GM23338 (cell line): Measurements from ENCODE around the gene RHNO1. TPM values are rescaled to one million over a fixed set of nuclear protein-coding genes. Genes with fewer than 3 reads are reported as not detected.

Experiments used
- ATAC-seq: fragments of 200-7000 bp; cut with Tn5 transposase; 3 replicates; pipeline ENCODE4 v1.9.1; 2020
- DNase-seq: peaks from one replicate; pipeline ENCODE4 v3.0.0-alpha.2; 2015; ENCODE audit warnings: low spot score
- H2AFZ ChIP-seq: fragments of 200-600 bp; sonication (generic); 2 replicates; pipeline ENCODE4 v1.8.0; 2016; ENCODE audit warnings: antibody characterized with exemption, mild to moderate bottlenecking, moderate library complexity
- H3F3A ChIP-seq: fragments of 200-600 bp; sonication (generic); replicated peaks from 2 replicates; pipeline ENCODE4 v1.8.0; 2017; ENCODE audit warnings: antibody characterized with exemption, mixed run types, low read depth
- H3K27ac ChIP-seq: fragments of 200-600 bp; sonication (generic); 2 replicates; pipeline ENCODE4 v1.6.1; 2016; ENCODE audit warnings: low read depth
- H3K27me3 ChIP-seq: fragments of 200-600 bp; sonication (generic); 2 replicates; pipeline ENCODE4 v1.8.0; 2016; ENCODE audit warnings: mild to moderate bottlenecking, mixed run types, moderate library complexity; ENCODE audit not compliant: insufficient read depth
- H3K36me3 ChIP-seq: fragments of 200-600 bp; sonication (generic); 2 replicates; pipeline ENCODE4 v1.8.0; 2016; ENCODE audit warnings: mild to moderate bottlenecking; ENCODE audit not compliant: insufficient read depth
- H3K4me1 ChIP-seq: fragments of 200-600 bp; sonication (generic); 2 replicates; pipeline ENCODE4 v1.8.0; 2016; ENCODE audit warnings: mild to moderate bottlenecking, moderate library complexity; ENCODE audit not compliant: insufficient read depth
- H3K4me2 ChIP-seq: fragments of 200-600 bp; sonication (generic); 2 replicates; pipeline ENCODE4 v1.7.1; 2017; ENCODE audit warnings: mixed run types
- H3K4me3 ChIP-seq: fragments of 200-600 bp; sonication (generic); 2 replicates; pipeline ENCODE4 v1.6.1; 2016; ENCODE audit warnings: mixed run types
- H3K79me2 ChIP-seq: fragments of 200-600 bp; sonication (generic); replicated peaks from 2 replicates; pipeline ENCODE4 v1.8.0; 2017; ENCODE audit warnings: mild to moderate bottlenecking; ENCODE audit not compliant: insufficient read depth
- H3K9me2 ChIP-seq: fragments of 200-600 bp; sonication (generic); 2 replicates; pipeline ENCODE4 v1.8.0; 2017; ENCODE audit not compliant: insufficient read depth
- H4K20me1 ChIP-seq: fragments of 200-600 bp; sonication (generic); replicated peaks from 2 replicates; pipeline ENCODE4 v1.8.0; 2017; ENCODE audit warnings: mild to moderate bottlenecking; ENCODE audit not compliant: insufficient read depth
- H3K27ac Mint-ChIP-seq: 2 replicates; pipeline ENCODE4 v1.8.0; 2020; ENCODE audit warnings: inconsistent platforms, mild to moderate bottlenecking, moderate library complexity, mixed read lengths
- H3K27me3 Mint-ChIP-seq: 3 replicates; pipeline ENCODE4 v1.8.0; 2022; ENCODE audit warnings: low read depth, mild to moderate bottlenecking, moderate library complexity, mixed read lengths, inconsistent platforms; ENCODE audit not compliant: insufficient read depth, poor library complexity
- H3K36me3 Mint-ChIP-seq: 3 replicates; pipeline ENCODE4 v1.8.0; 2021; ENCODE audit warnings: low read depth, mild to moderate bottlenecking, inconsistent platforms, moderate library complexity, mixed read lengths
- H3K4me1 Mint-ChIP-seq: 3 replicates; pipeline ENCODE4 v1.8.0; 2020; ENCODE audit warnings: mild to moderate bottlenecking, inconsistent platforms, mixed read lengths
- H3K4me3 Mint-ChIP-seq: 3 replicates; pipeline ENCODE4 v1.8.0; 2021; ENCODE audit warnings: moderate library complexity, mild to moderate bottlenecking, inconsistent platforms, mixed read lengths
- H3K9me3 Mint-ChIP-seq: 3 replicates; pipeline ENCODE4 v1.8.0; 2020; ENCODE audit warnings: moderate library complexity, mild to moderate bottlenecking, inconsistent platforms, mixed read lengths
- CREB1 ChIP-seq: fragments of 250-450 bp; sonication (Bioruptor Pico); IDR thresholded peaks from 2 replicates; pipeline ENCODE4 v1.5.0; 2020; ENCODE audit warnings: low read depth, mild to moderate bottlenecking, moderate library complexity
- EZH2 ChIP-seq: fragments of 200-600 bp; sonication (generic); IDR thresholded peaks from one replicate; pipeline ENCODE4 v1.8.0; 2017; ENCODE audit warnings: antibody characterized with exemption, mild to moderate bottlenecking, low read depth; ENCODE audit not compliant: unreplicated experiment
- EZH2phosphoT487 ChIP-seq: fragments of 200-600 bp; sonication (generic); IDR thresholded peaks from one replicate; pipeline ENCODE4 v1.8.1; 2018; ENCODE audit warnings: antibody characterized with exemption; ENCODE audit not compliant: unreplicated experiment
- JUNB ChIP-seq: IDR thresholded peaks from one replicate; pipeline ENCODE4 v1.6.1; 2016; ENCODE audit warnings: antibody characterized with exemption; ENCODE audit not compliant: unreplicated experiment
- POLR2AphosphoS5 ChIP-seq: IDR thresholded peaks from 2 replicates; pipeline ENCODE4 v1.6.1; 2016; ENCODE audit warnings: antibody characterized with exemption, low read depth
- STAT1 ChIP-seq: IDR thresholded peaks from one replicate; pipeline ENCODE4 v1.6.1; 2016; ENCODE audit warnings: antibody characterized with exemption; ENCODE audit not compliant: unreplicated experiment
- ZNF114 ChIP-seq: fragments of 250-450 bp; sonication (Bioruptor Pico); IDR thresholded peaks from 2 replicates; pipeline ENCODE4 v1.5.0; 2020; ENCODE audit warnings: mild to moderate bottlenecking, moderate library complexity
- ZNF331 ChIP-seq: fragments of 250-450 bp; sonication (Bioruptor Pico); IDR thresholded peaks from 2 replicates; pipeline ENCODE4 v1.5.0; 2020; ENCODE audit warnings: low read depth, mild to moderate bottlenecking, moderate library complexity
- polyA plus RNA-seq: library from polyadenylated mRNA; unstranded; fragments of >200 nt; fragmentation: Nextera tagmentation; extraction: Ambion mirVana; gene quantifications from 2 replicates; pipeline ENCODE4 v1.2.1, GENCODE V29; 2016
- total RNA-seq: library from RNA; depleted of rRNA; stranded (reverse); fragments of >200 nt; shearing (Covaris generic); gene quantifications from 2 replicates; pipeline ENCODE4 v1.2.3, GENCODE V29; 2014
- TF ChIP-seq, protein P1 (sequence below), 2 experiments: fragments of 200-600 bp in 1 of 2; sonication (generic) in 1 of 2; conservative IDR thresholded peaks; 2 replicates each; pipeline versions ENCODE4 v1.5.1 to v1.6.1; 2016 to 2017; ENCODE audit warnings: antibody characterized with exemption in 2 of 2, low read depth in 2 of 2, mild to moderate bottlenecking in 2 of 2, moderate library complexity in 1 of 2
- TF ChIP-seq, protein P2 (sequence below): IDR thresholded peaks from 2 replicates; pipeline ENCODE4 v1.6.1; 2016; ENCODE audit warnings: antibody characterized with exemption
- TF ChIP-seq, protein P3 (sequence below): fragments of 250-450 bp; sonication (Bioruptor Pico); IDR thresholded peaks from 2 replicates; pipeline ENCODE4 v1.5.0; 2020; ENCODE audit warnings: mild to moderate bottlenecking, moderate library complexity

The RHNO1 gene
- total and polyA plus RNA-seq, 2 experiments from 2014 or later = 56.4 to 63.8 TPM

DNA sequence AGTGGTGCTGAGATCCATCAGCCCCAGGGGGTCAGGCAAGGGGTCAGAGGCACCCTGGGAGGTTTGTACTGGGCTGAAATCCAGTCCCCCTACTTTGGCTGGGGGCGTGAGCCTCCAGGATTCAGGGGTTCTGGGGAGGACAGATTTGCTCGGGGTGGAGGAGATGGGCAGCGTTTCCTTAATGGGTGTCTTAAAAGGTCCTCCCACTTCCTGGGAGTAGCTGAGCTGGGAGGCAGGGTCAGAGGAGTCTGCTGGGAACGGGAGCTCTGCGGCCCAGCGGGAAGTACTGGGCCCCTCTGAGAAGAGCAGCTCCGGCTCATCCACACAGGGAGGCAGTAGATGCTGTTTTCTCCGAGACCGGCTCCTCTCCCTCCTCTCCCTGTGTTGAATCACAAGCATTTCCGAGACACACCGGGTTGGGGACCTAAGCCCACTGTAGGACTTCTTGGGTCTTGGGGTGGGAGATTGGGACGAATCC is 18.0 kb upstream of the RHNO1 start:
- no peaks in the 10 kb centered on the region for H3K9me2 ChIP-seq
- Mint-ChIP-seq H3K27ac (no peak overlapping the region), H3K9me3 (no peaks in the 10 kb centered on the region), H3K4me1 (peaks cover 15% of the 10 kb centered on the region), H3K4me3 (no peak overlapping the region), H3K27me3 (peaks cover 25% of the 10 kb centered on the region), H3K36me3 (peaks cover 57% of the 10 kb centered on the region)
- 0 out of 2 replicates have a peak, but pooled peaks cover 7% of the 10 kb centered on the region for H3F3A ChIP-seq
- H3K27ac ChIP-seq = no peak overlapping the region
- H3K79me2 ChIP-seq = no peaks in the 10 kb centered on the region
- peaks cover 25% of the 10 kb centered on the region for H3K36me3 ChIP-seq
- H3K27me3 ChIP-seq = no peaks in the 10 kb centered on the region
- H3K4me2 ChIP-seq = no peak overlapping the region
- DNase-seq (no peak), ATAC-seq (no peak)
- no peak overlapping the region for H2AFZ ChIP-seq
- H3K4me1 ChIP-seq = peaks cover 8% of the 10 kb centered on the region; the same call in 1 of the 2 replicates
- no peak overlapping the region for H3K4me3 ChIP-seq
- peaks cover 9% of the 10 kb centered on the region; the same call in 1 of the 2 replicates for H4K20me1 ChIP-seq
- TF ChIP-seq ZNF114 (CRISPR knock-in tag) (no peak), EZH2phosphoT487 (no peak), CREB1 (CRISPR knock-in tag) (no peak), EZH2 (no peak), POLR2AphosphoS5 (no peak; the same call in 1 of the 2 replicates)
- TF ChIP-seq, protein P1, sequence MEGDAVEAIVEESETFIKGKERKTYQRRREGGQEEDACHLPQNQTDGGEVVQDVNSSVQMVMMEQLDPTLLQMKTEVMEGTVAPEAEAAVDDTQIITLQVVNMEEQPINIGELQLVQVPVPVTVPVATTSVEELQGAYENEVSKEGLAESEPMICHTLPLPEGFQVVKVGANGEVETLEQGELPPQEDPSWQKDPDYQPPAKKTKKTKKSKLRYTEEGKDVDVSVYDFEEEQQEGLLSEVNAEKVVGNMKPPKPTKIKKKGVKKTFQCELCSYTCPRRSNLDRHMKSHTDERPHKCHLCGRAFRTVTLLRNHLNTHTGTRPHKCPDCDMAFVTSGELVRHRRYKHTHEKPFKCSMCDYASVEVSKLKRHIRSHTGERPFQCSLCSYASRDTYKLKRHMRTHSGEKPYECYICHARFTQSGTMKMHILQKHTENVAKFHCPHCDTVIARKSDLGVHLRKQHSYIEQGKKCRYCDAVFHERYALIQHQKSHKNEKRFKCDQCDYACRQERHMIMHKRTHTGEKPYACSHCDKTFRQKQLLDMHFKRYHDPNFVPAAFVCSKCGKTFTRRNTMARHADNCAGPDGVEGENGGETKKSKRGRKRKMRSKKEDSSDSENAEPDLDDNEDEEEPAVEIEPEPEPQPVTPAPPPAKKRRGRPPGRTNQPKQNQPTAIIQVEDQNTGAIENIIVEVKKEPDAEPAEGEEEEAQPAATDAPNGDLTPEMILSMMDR (conservative IDR thresholded peaks at IDR 0.05; ENCODE audit: low read depth in 2 of 2) = no peak

DNA sequence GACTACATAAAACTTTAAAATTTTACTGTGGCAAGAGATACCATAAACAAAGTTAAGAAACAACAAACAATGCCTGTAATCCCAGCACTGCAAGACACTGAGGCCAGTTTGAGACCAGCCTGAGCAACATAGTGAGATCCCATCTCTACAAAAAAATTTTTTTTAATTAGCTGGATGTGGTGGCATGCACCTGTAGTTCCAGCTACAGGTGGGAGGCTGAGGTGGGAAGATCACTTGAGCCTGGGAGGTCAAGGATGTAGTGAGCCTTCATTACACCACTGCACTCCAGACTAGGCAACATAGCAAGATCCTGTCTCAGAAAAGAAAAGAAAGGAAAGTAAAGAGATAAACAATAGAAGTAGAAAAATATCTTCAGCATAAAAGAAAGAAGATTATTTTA is 16.9 kb upstream of the RHNO1 start:
- Mint-ChIP-seq H3K27ac (no peak overlapping the region), H3K4me3 (no peak overlapping the region), H3K36me3 (peaks cover 69% of the 10 kb centered on the region), H3K9me3 (no peaks in the 10 kb centered on the region), H3K27me3 (peaks cover 23% of the 10 kb centered on the region), H3K4me1 (peaks cover 13% of the 10 kb centered on the region)
- ATAC-seq = no peak
- H3F3A ChIP-seq = 0 out of 2 replicates have a peak, but pooled peaks cover 7% of the 10 kb centered on the region
- peaks cover 9% of the 10 kb centered on the region; the same call in 1 of the 2 replicates for H4K20me1 ChIP-seq
- H3K9me2 ChIP-seq = no peaks in the 10 kb centered on the region
- no peaks in the 10 kb centered on the region for H3K27me3 ChIP-seq
- no peak overlapping the region for H3K4me3 ChIP-seq
- no peak for DNase-seq
- peaks cover 35% of the 10 kb centered on the region for H3K36me3 ChIP-seq
- peaks cover 8% of the 10 kb centered on the region; the same call in 1 of the 2 replicates for H3K4me1 ChIP-seq
- no peak overlapping the region for H3K27ac ChIP-seq
- no peak overlapping the region for H2AFZ ChIP-seq
- H3K79me2 ChIP-seq = no peaks in the 10 kb centered on the region
- no peak overlapping the region for H3K4me2 ChIP-seq
- TF ChIP-seq, protein P2, sequence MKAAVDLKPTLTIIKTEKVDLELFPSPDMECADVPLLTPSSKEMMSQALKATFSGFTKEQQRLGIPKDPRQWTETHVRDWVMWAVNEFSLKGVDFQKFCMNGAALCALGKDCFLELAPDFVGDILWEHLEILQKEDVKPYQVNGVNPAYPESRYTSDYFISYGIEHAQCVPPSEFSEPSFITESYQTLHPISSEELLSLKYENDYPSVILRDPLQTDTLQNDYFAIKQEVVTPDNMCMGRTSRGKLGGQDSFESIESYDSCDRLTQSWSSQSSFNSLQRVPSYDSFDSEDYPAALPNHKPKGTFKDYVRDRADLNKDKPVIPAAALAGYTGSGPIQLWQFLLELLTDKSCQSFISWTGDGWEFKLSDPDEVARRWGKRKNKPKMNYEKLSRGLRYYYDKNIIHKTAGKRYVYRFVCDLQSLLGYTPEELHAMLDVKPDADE = no peak
- TF ChIP-seq JUNB = no peak
- TF ChIP-seq ZNF114 (CRISPR knock-in tag) = no peak
- TF ChIP-seq EZH2 = no peak
- TF ChIP-seq STAT1 = no peak
- no peak for TF ChIP-seq ZNF331
- no peak for TF ChIP-seq EZH2phosphoT487
- TF ChIP-seq, protein P3, sequence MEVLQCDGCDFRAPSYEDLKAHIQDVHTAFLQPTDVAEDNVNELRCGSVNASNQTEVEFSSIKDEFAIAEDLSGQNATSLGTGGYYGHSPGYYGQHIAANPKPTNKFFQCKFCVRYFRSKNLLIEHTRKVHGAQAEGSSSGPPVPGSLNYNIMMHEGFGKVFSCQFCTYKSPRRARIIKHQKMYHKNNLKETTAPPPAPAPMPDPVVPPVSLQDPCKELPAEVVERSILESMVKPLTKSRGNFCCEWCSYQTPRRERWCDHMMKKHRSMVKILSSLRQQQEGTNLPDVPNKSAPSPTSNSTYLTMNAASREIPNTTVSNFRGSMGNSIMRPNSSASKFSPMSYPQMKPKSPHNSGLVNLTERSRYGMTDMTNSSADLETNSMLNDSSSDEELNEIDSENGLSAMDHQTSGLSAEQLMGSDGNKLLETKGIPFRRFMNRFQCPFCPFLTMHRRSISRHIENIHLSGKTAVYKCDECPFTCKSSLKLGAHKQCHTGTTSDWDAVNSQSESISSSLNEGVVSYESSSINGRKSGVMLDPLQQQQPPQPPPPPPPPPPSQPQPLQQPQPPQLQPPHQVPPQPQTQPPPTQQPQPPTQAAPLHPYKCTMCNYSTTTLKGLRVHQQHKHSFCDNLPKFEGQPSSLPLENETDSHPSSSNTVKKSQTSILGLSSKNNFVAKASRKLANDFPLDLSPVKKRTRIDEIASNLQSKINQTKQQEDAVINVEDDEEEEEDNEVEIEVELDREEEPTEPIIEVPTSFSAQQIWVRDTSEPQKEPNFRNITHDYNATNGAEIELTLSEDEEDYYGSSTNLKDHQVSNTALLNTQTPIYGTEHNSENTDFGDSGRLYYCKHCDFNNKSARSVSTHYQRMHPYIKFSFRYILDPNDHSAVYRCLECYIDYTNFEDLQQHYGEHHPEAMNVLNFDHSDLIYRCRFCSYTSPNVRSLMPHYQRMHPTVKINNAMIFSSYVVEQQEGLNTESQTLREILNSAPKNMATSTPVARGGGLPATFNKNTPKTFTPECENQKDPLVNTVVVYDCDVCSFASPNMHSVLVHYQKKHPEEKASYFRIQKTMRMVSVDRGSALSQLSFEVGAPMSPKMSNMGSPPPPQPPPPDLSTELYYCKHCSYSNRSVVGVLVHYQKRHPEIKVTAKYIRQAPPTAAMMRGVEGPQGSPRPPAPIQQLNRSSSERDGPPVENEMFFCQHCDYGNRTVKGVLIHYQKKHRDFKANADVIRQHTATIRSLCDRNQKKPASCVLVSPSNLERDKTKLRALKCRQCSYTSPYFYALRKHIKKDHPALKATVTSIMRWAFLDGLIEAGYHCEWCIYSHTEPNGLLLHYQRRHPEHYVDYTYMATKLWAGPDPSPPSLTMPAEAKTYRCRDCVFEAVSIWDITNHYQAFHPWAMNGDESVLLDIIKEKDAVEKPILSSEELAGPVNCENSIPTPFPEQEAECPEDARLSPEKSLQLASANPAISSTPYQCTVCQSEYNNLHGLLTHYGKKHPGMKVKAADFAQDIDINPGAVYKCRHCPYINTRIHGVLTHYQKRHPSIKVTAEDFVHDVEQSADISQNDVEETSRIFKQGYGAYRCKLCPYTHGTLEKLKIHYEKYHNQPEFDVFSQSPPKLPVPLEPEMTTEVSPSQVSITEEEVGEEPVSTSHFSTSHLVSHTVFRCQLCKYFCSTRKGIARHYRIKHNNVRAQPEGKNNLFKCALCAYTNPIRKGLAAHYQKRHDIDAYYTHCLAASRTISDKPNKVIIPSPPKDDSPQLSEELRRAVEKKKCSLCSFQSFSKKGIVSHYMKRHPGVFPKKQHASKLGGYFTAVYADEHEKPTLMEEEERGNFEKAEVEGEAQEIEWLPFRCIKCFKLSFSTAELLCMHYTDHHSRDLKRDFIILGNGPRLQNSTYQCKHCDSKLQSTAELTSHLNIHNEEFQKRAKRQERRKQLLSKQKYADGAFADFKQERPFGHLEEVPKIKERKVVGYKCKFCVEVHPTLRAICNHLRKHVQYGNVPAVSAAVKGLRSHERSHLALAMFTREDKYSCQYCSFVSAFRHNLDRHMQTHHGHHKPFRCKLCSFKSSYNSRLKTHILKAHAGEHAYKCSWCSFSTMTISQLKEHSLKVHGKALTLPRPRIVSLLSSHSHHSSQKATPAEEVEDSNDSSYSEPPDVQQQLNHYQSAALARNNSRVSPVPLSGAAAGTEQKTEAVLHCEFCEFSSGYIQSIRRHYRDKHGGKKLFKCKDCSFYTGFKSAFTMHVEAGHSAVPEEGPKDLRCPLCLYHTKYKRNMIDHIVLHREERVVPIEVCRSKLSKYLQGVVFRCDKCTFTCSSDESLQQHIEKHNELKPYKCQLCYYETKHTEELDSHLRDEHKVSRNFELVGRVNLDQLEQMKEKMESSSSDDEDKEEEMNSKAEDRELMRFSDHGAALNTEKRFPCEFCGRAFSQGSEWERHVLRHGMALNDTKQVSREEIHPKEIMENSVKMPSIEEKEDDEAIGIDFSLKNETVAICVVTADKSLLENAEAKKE (CRISPR knock-in tag) = no peak
